ENCODE measurements around the gene TSHZ2. TPM values are rescaled to one million over a fixed set of nuclear protein-coding genes. Genes with fewer than 3 reads are reported as not detected.

Gene TSHZ2
- total RNA-seq, 6 experiments from 2014 or later = 14.2 to 28.1 (median 21.0) TPM

DNA sequence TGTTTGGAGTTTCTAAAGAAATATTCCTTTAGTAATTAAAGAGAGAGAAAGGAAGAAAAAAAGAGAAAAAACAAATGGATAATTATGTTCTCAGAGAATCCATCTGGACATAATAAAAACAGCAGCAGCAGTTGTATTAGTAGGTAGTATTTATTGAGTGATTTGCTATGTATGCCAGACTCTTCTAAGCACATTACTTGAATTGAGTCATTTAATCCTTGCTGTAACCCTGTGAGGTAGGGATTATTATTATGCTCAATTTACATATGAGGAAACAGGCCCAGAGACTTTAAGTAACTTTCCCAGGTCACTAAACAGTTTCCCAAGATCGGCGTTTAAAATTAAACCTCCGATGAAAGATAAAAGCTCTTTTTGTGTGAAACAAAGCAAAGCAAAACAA is 238.8 kb downstream of the TSHZ2 start:
- Histone ChIP-seq H3K9me3 (no peaks in the 10 kb centered on the region), H3K4me1 (peaks cover 0 to 17% (median 0%) of the 10 kb centered on the region in 4 donors), H3K27ac (no peak overlapping the region), H3K27me3 (no peaks in the 10 kb centered on the region), H3K4me3 (no peak overlapping the region), H3K36me3 (no peaks in the 10 kb centered on the region)
- ATAC-seq = no peak
- WGBS (ENCODE audit: insufficient coverage, low coverage, low lambda C conversion rate, missing lambda C conversion rate) = 94% methylated on average over 3 of the region's 3 CpGs
- DNase-seq = no peak
- TF ChIP-seq, protein P1, sequence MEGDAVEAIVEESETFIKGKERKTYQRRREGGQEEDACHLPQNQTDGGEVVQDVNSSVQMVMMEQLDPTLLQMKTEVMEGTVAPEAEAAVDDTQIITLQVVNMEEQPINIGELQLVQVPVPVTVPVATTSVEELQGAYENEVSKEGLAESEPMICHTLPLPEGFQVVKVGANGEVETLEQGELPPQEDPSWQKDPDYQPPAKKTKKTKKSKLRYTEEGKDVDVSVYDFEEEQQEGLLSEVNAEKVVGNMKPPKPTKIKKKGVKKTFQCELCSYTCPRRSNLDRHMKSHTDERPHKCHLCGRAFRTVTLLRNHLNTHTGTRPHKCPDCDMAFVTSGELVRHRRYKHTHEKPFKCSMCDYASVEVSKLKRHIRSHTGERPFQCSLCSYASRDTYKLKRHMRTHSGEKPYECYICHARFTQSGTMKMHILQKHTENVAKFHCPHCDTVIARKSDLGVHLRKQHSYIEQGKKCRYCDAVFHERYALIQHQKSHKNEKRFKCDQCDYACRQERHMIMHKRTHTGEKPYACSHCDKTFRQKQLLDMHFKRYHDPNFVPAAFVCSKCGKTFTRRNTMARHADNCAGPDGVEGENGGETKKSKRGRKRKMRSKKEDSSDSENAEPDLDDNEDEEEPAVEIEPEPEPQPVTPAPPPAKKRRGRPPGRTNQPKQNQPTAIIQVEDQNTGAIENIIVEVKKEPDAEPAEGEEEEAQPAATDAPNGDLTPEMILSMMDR (IDR thresholded peaks at IDR 0.05) = no peak
- no peak for TF ChIP-seq POLR2A (IDR thresholded peaks at IDR 0.05)
- intact Hi-C loops (cut with DNase I) = no loop called here

DNA sequence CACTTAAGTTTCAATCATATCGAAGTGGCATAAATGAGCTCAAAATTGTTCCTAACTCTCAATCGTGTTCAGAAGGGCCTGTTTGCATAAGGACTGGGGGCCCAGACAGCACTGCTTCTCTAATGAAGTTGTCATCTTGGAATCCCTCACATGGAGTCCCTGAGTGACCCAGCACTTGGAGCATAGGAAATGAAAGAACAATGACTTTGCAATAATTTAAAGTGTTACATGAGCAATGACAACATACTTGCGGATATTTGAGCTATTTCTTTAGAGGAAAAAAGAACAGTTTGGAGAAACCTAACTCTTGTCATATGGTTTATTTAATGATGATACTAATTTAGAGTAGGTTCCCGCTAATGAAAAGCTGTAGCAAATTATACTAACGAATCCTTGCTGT is 239.9 kb downstream of the TSHZ2 start:
- H3K4me1 ChIP-seq = peaks cover 0 to 21% (median 3%) of the 10 kb centered on the region in 4 donors
- WGBS (ENCODE audit: insufficient coverage, low coverage, low lambda C conversion rate, missing lambda C conversion rate) = 73% methylated on average over 4 of the region's 5 CpGs
- intact Hi-C loops (cut with DNase I) = no loop called here
- DNase-seq = no peak
- no peak overlapping the region for H3K4me3 ChIP-seq
- no peak for TF ChIP-seq POLR2A (IDR thresholded peaks at IDR 0.05)
- TF ChIP-seq, protein P1 (IDR thresholded peaks at IDR 0.05) = no peak
- H3K9me3 ChIP-seq = no peaks in the 10 kb centered on the region
- H3K27ac ChIP-seq = no peak overlapping the region
- no peaks in the 10 kb centered on the region for H3K27me3 ChIP-seq
- no peak for ATAC-seq
- H3K36me3 ChIP-seq = no peaks in the 10 kb centered on the region

DNA sequence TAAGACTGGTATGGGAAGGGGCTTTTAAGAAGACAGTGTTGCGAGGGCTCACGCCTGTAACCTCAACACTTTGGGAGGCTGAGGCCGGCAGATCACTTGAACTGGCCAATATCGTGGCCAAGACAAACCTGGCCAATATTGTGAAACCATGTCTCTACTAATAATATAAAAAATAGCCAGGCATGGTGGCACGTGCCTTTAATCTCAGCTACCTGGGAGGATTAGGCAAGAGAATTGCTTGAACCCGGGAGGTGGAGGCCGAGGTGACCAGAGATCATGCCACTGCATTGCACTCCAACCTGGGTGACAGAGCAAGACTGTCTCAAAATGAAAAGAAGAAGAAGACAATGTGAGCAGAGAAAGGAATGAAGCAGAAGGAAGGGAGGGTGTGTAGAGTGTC is 242.2 kb downstream of the TSHZ2 start:
- ATAC-seq (peak in 1 of 4 donors; percentile 33), DNase-seq (no peak)
- TF ChIP-seq, protein P1 (IDR thresholded peaks at IDR 0.05) = no peak
- no peak for TF ChIP-seq POLR2A (IDR thresholded peaks at IDR 0.05)
- Histone ChIP-seq H3K4me3 (no peak overlapping the region), H3K4me1 (peaks cover 0 to 21% (median 3%) of the 10 kb centered on the region in 4 donors), H3K9me3 (no peaks in the 10 kb centered on the region), H3K27me3 (no peaks in the 10 kb centered on the region), H3K36me3 (no peaks in the 10 kb centered on the region), H3K27ac (no peak overlapping the region)
- WGBS (ENCODE audit: insufficient coverage, low coverage, low lambda C conversion rate, missing lambda C conversion rate) = 33% methylated on average over 7 of the region's 7 CpGs
- intact Hi-C loops (cut with DNase I) = no loop called here

DNA sequence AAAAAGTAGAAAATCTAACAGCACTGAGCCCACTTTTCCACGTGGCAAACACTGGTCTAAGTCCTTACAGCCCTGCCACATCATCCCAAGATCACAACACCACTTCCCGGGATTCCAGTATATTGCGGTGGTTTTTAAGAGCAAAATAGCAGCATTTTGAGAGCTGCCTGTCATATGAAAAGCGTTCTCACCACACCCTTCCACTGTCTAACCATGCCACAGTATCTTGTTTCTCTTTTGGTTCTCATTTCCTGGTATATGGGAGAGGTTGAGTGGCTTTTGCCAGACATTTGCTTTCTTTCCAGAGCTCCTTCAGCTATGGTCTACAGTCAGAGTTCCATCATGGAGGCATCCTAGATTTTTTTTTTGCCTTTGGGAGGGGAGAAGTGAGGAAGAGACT is 243.0 kb downstream of the TSHZ2 start:
- no peak overlapping the region for H3K27ac ChIP-seq
- ATAC-seq (no peak), DNase-seq (no peak)
- intact Hi-C loops (cut with DNase I) = no loop called here
- H3K4me1 ChIP-seq = peaks cover 0 to 21% (median 3%) of the 10 kb centered on the region in 4 donors
- TF ChIP-seq, protein P1 (IDR thresholded peaks at IDR 0.05) = no peak
- no peak for TF ChIP-seq POLR2A (IDR thresholded peaks at IDR 0.05)
- no peaks in the 10 kb centered on the region for H3K36me3 ChIP-seq
- H3K4me3 ChIP-seq = no peak overlapping the region
- 65% methylated on average over 4 of the region's 4 CpGs for WGBS (ENCODE audit: insufficient coverage, low coverage, low lambda C conversion rate, missing lambda C conversion rate)
- no peaks in the 10 kb centered on the region for H3K27me3 ChIP-seq
- no peaks in the 10 kb centered on the region for H3K9me3 ChIP-seq

DNA sequence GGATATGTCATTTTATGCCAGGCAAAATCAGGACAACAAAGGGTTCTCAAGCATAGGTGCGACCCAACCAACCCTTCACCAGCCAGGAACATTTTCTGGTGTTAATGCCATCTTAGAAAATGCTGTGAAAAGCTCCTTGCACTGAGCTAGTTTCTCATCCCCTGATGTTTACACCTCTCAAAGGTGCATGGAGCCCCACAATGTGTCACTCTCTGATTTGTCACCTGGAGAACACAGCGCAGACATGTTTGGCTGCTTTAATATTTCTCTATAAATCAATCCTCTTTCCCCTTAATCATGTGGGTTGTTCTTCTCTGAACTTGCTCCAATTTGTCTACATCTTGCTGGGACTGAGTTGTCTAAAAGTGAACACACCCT is 244.3 kb downstream of the TSHZ2 start:
- 88% methylated on average over 1 of the region's 2 CpGs for WGBS (ENCODE audit: insufficient coverage, low coverage, low lambda C conversion rate, missing lambda C conversion rate)
- no peak for TF ChIP-seq POLR2A (IDR thresholded peaks at IDR 0.05)
- TF ChIP-seq, protein P1 (IDR thresholded peaks at IDR 0.05) = no peak
- ATAC-seq (peak in 1 of 4 donors; percentile 13), DNase-seq (no peak)
- peaks cover 0 to 19% (median 3%) of the 10 kb centered on the region in 4 donors for H3K4me1 ChIP-seq
- H3K9me3 ChIP-seq = no peaks in the 10 kb centered on the region
- H3K36me3 ChIP-seq = no peaks in the 10 kb centered on the region
- intact Hi-C loops (cut with DNase I) = no loop called here
- no peaks in the 10 kb centered on the region for H3K27me3 ChIP-seq
- H3K4me3 ChIP-seq = peak overlapping the region in 1 of 3 donors; percentile 34
- H3K27ac ChIP-seq = no peak overlapping the region
